ENCODE measurements around the gene VAV2. TPM values are rescaled to one million over a fixed set of nuclear protein-coding genes. Genes with fewer than 3 reads are reported as not detected.

The VAV2 gene
- total RNA-seq, 1 donor from 2014 or later = 34.6 TPM

DNA sequence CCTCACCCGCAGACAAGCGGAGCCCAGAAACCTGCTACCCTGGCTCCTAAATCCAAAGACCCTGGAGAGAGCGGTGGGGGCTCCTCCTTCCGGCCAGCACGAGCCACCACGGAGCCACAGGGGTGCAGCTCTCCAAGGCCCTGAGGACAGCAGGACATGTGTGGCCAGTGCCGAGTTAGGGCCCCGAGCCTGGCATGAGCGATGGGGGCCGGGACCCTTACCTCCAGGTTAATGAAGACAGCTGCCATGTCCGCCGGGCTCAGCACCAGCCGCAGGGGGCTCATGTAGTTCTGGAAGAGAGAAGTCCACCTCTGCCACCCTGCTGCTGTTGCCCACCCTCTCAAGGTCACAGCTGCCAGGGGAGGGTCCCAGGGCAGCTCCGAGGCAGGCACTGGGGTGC is 185.1 kb downstream of the VAV2 start:
- Histone ChIP-seq H3K27me3 (no peaks in the 10 kb centered on the region), H3K27ac (no peak overlapping the region), H3K4me1 (no peaks in the 10 kb centered on the region), H3K9me3 (no peaks in the 10 kb centered on the region), H3K4me3 (no peak overlapping the region), H3K36me3 (peaks cover 24% of the 10 kb centered on the region)
- ATAC-seq (no peak), DNase-seq (no peak)
- intact Hi-C loops (cut with DNase I) = no loop called here
- TF ChIP-seq, protein P1, sequence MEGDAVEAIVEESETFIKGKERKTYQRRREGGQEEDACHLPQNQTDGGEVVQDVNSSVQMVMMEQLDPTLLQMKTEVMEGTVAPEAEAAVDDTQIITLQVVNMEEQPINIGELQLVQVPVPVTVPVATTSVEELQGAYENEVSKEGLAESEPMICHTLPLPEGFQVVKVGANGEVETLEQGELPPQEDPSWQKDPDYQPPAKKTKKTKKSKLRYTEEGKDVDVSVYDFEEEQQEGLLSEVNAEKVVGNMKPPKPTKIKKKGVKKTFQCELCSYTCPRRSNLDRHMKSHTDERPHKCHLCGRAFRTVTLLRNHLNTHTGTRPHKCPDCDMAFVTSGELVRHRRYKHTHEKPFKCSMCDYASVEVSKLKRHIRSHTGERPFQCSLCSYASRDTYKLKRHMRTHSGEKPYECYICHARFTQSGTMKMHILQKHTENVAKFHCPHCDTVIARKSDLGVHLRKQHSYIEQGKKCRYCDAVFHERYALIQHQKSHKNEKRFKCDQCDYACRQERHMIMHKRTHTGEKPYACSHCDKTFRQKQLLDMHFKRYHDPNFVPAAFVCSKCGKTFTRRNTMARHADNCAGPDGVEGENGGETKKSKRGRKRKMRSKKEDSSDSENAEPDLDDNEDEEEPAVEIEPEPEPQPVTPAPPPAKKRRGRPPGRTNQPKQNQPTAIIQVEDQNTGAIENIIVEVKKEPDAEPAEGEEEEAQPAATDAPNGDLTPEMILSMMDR (IDR thresholded peaks at IDR 0.05) = no peak

DNA sequence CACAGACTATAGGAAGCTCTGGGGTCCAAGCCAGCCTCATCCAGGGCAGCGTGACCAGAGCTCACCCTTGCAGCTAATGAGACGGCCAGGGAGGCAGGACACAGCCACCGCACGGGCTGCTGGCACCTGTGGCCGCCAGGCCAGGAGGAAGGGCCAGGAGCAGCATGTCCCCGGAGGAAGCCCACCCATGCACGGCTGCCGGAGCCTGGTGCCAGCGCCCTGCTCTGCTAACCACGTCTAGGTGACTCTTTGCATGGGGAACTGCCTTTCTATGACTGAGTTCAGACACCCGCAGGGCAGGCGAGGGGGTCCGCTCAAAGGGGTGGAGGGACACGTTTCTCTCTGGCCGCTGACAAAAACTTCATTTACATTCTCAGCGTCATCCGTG is 185.5 kb downstream of the VAV2 start:
- Histone ChIP-seq H3K27ac (no peak overlapping the region), H3K36me3 (peaks cover 24% of the 10 kb centered on the region), H3K4me3 (no peak overlapping the region), H3K4me1 (no peaks in the 10 kb centered on the region), H3K9me3 (no peaks in the 10 kb centered on the region), H3K27me3 (no peaks in the 10 kb centered on the region)
- intact Hi-C loops (cut with DNase I) = no loop called here
- DNase-seq (no peak), ATAC-seq (no peak)
- TF ChIP-seq, protein P1 (IDR thresholded peaks at IDR 0.05) = no peak

DNA sequence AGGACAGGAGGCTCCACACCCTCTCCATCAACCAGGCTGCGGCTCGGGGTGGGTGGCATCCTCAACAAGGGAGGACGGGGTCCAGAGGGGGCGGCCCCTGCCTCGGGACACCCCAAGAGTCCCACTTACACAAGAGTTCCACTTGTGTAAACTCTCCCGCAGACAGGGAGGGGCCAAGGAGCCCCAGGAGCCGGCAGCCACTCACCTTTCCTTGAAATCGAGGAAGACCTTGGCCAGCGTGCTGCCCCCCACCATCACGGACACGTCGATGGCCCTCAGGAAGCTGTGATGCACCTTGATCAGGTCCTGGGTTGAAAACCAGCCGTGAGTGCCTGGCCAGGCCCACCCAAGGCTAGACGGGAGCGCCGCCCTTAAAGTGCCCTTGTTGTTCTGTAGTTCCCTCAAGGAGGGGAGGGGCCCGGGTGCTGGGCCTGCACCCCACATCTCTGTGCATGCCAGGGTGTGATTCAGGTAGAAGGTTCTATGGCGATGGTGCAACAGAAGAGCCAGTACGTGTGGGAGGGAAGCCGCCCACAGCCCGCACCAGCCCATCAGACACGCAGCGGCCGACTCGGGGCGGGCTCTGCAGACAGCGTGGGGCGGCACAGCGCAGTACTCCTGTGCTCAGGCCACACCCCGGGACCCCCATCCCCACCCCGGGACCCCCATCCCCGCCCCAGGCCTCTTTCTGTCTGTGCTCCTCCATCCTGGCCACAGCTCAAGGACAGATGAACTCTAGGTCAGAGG is 186.1 kb downstream of the VAV2 start:
- intact Hi-C loops (cut with DNase I) = no loop called here
- Histone ChIP-seq H3K4me3 (no peak overlapping the region), H3K36me3 (peaks cover 24% of the 10 kb centered on the region), H3K27ac (no peak overlapping the region), H3K9me3 (no peaks in the 10 kb centered on the region), H3K4me1 (no peaks in the 10 kb centered on the region), H3K27me3 (no peaks in the 10 kb centered on the region)
- TF ChIP-seq, protein P1 (IDR thresholded peaks at IDR 0.05) = no peak
- ATAC-seq = no peak
- DNase-seq = no peak

DNA sequence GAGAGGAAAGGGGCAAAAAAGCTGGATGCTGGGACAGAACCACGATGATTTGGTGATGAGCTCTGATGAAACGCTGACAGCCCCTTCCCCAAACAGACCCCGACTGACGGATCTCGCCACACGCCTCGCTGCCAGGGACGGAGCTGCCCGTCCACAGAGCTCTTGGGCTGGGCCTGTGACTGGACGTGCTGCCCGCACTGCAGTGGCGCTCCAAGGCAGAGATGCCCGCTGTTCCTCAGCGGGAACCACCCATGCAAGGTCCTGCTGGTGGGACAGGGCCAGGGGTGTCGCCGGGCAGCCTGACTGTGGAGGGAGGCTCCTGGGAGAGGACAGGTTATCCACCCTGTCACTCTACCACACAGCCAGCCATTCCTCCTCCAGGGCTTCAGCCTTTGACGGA is 187.9 kb downstream of the VAV2 start:
- H3K36me3 ChIP-seq = peaks cover 18% of the 10 kb centered on the region
- ATAC-seq (no peak), DNase-seq (no peak)
- H3K27ac ChIP-seq = no peak overlapping the region
- H3K27me3 ChIP-seq = no peaks in the 10 kb centered on the region
- no peak overlapping the region for H3K4me3 ChIP-seq
- TF ChIP-seq, protein P1 (IDR thresholded peaks at IDR 0.05) = no peak
- no peaks in the 10 kb centered on the region for H3K9me3 ChIP-seq
- no peaks in the 10 kb centered on the region for H3K4me1 ChIP-seq
- intact Hi-C loops (cut with DNase I) = no loop called here

DNA sequence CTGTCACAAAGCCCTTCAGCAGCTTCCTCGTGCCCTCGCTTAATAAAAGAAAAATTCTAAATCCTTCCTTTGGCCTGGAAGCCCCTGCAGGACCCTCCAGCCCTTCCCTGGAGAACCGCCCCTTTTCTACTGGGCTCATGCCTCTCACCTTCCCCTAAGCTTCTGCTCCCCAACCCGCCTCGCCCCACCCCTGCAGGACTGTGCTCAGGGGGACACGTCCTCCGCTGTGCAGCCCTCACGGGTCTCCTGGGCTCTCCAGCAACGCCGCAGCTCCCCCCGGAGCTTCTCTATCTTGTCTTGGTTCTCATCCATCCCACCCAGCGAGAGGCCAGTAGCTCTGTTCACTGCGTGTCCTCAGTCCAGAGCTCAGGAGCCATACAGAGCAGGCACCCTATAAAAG is 188.4 kb downstream of the VAV2 start:
- no peak overlapping the region for H3K27ac ChIP-seq
- DNase-seq (no peak), ATAC-seq (no peak)
- no peaks in the 10 kb centered on the region for H3K9me3 ChIP-seq
- H3K36me3 ChIP-seq = peaks cover 16% of the 10 kb centered on the region
- no peaks in the 10 kb centered on the region for H3K27me3 ChIP-seq
- intact Hi-C loops (cut with DNase I) = no loop called here
- TF ChIP-seq, protein P1 (IDR thresholded peaks at IDR 0.05) = no peak
- no peaks in the 10 kb centered on the region for H3K4me1 ChIP-seq
- no peak overlapping the region for H3K4me3 ChIP-seq
